ENCODE data around the gene DSE.

Gene DSE

DNA sequence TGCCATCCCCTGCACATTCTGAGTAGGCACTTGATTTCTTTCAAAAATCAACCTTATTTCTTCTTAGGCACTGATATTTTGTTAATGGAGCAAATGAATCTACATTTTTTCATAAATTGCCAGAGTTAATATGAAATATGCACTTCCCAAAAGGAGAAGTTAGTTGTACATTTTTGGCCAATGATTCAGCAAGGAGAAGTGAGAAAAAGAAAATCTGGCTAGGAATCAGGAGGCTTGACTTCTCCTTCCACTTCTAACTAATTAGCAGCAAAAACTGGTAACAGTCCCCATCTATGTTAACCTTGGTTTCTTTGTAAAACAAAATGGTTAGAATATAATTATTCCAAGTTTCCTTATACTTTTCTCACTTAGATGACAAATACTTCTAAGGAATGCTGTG, 7.0 kb upstream of the DSE start:
- TF ChIP-seq, protein P1, sequence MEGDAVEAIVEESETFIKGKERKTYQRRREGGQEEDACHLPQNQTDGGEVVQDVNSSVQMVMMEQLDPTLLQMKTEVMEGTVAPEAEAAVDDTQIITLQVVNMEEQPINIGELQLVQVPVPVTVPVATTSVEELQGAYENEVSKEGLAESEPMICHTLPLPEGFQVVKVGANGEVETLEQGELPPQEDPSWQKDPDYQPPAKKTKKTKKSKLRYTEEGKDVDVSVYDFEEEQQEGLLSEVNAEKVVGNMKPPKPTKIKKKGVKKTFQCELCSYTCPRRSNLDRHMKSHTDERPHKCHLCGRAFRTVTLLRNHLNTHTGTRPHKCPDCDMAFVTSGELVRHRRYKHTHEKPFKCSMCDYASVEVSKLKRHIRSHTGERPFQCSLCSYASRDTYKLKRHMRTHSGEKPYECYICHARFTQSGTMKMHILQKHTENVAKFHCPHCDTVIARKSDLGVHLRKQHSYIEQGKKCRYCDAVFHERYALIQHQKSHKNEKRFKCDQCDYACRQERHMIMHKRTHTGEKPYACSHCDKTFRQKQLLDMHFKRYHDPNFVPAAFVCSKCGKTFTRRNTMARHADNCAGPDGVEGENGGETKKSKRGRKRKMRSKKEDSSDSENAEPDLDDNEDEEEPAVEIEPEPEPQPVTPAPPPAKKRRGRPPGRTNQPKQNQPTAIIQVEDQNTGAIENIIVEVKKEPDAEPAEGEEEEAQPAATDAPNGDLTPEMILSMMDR (conservative IDR thresholded peaks at IDR 0.05) = no peak
- no peak overlapping the region for H3K27ac ChIP-seq

GRCh38 chr6:116364321-116364720, 6.4 kb upstream of the DSE start:
- H3K27ac ChIP-seq = no peak overlapping the region
- TF ChIP-seq, protein P1 (conservative IDR thresholded peaks at IDR 0.05) = no peak

- TF ChIP-seq, protein P1 (conservative IDR thresholded peaks at IDR 0.05) = no peak
- no peak overlapping the region for H3K27ac ChIP-seq
Observed at GRCh38 chr6:116365743-116366142, 5.0 kb upstream of the DSE start.

DNA sequence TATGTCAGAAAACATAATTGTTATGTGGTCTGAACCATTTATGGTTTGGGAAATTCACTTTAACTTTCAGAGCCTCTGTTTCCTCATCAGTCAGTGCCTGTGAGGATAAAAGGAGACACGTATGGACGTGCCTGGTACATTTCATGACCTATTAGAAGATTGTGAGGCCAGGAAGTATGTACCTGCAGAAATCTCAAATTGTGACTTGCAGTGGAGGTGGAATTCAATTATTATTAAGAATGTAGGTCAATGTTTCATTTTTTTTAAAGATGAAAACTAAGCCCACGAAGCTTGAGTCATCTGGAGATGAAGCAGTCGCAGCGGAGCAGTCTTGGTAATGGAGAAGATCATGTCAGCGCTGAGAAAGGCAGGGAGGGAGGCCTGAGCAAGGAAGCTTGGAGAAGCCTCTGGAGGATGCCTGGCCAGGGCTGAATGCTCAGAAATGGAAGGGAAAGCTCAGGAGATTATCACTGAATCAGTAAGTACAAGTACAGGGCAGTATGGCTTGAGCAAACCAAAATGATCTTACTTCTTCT, 3.9 kb upstream of the DSE start:
- no peak overlapping the region for H3K27ac ChIP-seq
- TF ChIP-seq, protein P1 (conservative IDR thresholded peaks at IDR 0.05) = no peak

DNA sequence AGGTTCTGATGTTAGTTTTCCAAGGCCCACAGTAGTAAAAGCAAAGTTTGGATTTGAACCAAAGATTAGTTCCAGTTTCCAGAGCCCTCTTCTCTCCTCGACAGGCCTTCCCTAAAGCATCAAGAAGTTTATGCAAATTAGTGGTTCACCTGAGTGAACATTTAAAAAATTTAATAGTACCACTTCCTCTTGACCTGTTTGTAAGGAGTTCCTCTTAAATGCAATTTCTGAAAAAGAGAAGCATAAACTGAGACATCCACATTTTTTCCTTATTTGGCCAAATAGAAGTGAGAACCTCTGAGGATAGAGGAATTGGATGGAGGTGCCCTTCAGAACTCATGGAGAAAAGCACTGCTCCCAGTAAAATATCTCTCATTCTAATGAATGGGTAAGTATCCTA, 1.2 kb upstream of the DSE start:
- no peak overlapping the region for H3K27ac ChIP-seq

GRCh38 chr6:116369964-116370759, 585 bp upstream of the DSE start:
- TF ChIP-seq, protein P1 (conservative IDR thresholded peaks at IDR 0.05) = no peak
- no peak overlapping the region for H3K27ac ChIP-seq

More for the DNA sequence above, 1.2 kb upstream of the DSE start:
- TF ChIP-seq, protein P1 (conservative IDR thresholded peaks at IDR 0.05) = no peak

- no peak overlapping the region for H3K27ac ChIP-seq
- TF ChIP-seq, protein P1 (conservative IDR thresholded peaks at IDR 0.05) = no peak
Observed at GRCh38 chr6:116371120-116371917, 572 bp downstream of the DSE start.

All from VCaP (cell line).